GM23248 (cell line): ENCODE measurements around the gene SLC22A12. TPM values are rescaled to one million over a fixed set of nuclear protein-coding genes. Genes with fewer than 3 reads are reported as not detected.

Source experiments
- DNase-seq: peaks from one replicate; pipeline ENCODE4 v3.0.0-alpha.2; 2015
- H2AFZ ChIP-seq: fragments of 200-600 bp; sonication (generic); 2 replicates; pipeline ENCODE4 v1.6.1; 2016; ENCODE audit warnings: antibody characterized with exemption
- H3F3A ChIP-seq: fragments of 200-600 bp; sonication (generic); 2 replicates; pipeline ENCODE4 v1.6.1; 2016; ENCODE audit warnings: mild to moderate bottlenecking, antibody characterized with exemption, mixed run types; ENCODE audit not compliant: insufficient read depth
- H3K27ac ChIP-seq: fragments of 200-600 bp; sonication (generic); 2 replicates; pipeline ENCODE4 v1.5.1; 2016; ENCODE audit warnings: mild to moderate bottlenecking
- H3K27me3 ChIP-seq: fragments of 200-600 bp; sonication (generic); replicated peaks from 2 replicates; pipeline ENCODE4 v1.6.1; 2016; ENCODE audit warnings: mild to moderate bottlenecking; ENCODE audit not compliant: insufficient read depth
- H3K36me3 ChIP-seq: fragments of 200-600 bp; sonication (generic); 2 replicates; pipeline ENCODE4 v1.6.1; 2016; ENCODE audit warnings: low read depth, mild to moderate bottlenecking
- H3K4me1 ChIP-seq: fragments of 200-600 bp; sonication (generic); 2 replicates; pipeline ENCODE4 v1.6.1; 2016; ENCODE audit warnings: mild to moderate bottlenecking; ENCODE audit not compliant: insufficient read depth
- H3K4me2 ChIP-seq: fragments of 200-600 bp; sonication (generic); one replicate; pipeline ENCODE4 v1.6.1; 2016; ENCODE audit warnings: mild to moderate bottlenecking; ENCODE audit not compliant: unreplicated experiment
- H3K4me3 ChIP-seq: fragments of 200-600 bp; sonication (generic); 2 replicates; pipeline ENCODE4 v1.5.1; 2016; ENCODE audit warnings: mild to moderate bottlenecking
- H3K79me2 ChIP-seq: fragments of 200-600 bp; sonication (generic); 2 replicates; pipeline ENCODE4 v1.6.1; 2016; ENCODE audit warnings: mild to moderate bottlenecking; ENCODE audit not compliant: insufficient read depth
- H3K9ac ChIP-seq: fragments of 200-600 bp; sonication (generic); 2 replicates; pipeline ENCODE4 v1.6.1; 2016; ENCODE audit warnings: mild to moderate bottlenecking
- H3K9me2 ChIP-seq: fragments of 200-600 bp; sonication (generic); 2 replicates; pipeline ENCODE4 v1.6.1; 2016; ENCODE audit warnings: mixed run types, mild to moderate bottlenecking, moderate library complexity; ENCODE audit not compliant: insufficient read depth
- H3K9me3 ChIP-seq: fragments of 200-600 bp; sonication (generic); one replicate; pipeline ENCODE4 v1.6.1; 2017; ENCODE audit warnings: low read depth
- H4K20me1 ChIP-seq: fragments of 200-600 bp; sonication (generic); 2 replicates; pipeline ENCODE4 v1.6.0; 2016; ENCODE audit not compliant: insufficient read depth
- EZH2 ChIP-seq: fragments of 200-600 bp; sonication (generic); IDR thresholded peaks from 2 replicates; pipeline ENCODE4 v1.6.1; 2018; ENCODE audit warnings: antibody characterized with exemption, mild to moderate bottlenecking; ENCODE audit not compliant: insufficient read depth, poor library complexity, severe bottlenecking
- EZH2phosphoT487 ChIP-seq: fragments of 200-600 bp; sonication (generic); IDR thresholded peaks from 2 replicates; pipeline ENCODE4 v1.6.1; 2018; ENCODE audit warnings: antibody characterized with exemption, moderate library complexity, mild to moderate bottlenecking, low read depth; ENCODE audit not compliant: insufficient read depth
- WGBS, 2 experiments: methylation state at CpG; one replicate each; pipeline ENCODE4 v1.1.6; 2015 to 2017; ENCODE audit warnings: low lambda C conversion rate in 2 of 2, low coverage in 1 of 2; ENCODE audit errors: missing lambda C conversion rate in 2 of 2; 5-methylcytosine and 5-hydroxymethylcytosine counted together
- in situ Hi-C: fragments of 300-500 bp; cut with MboI; formaldehyde crosslinking; loops from 2 replicates; pipeline ENCODE4 v1.15.0; 2020
- polyA plus RNA-seq: library from polyadenylated mRNA; unstranded; fragments of >200 nt; fragmentation: Nextera tagmentation; extraction: Ambion mirVana; gene quantifications from 2 replicates; pipeline ENCODE4 v1.2.1, GENCODE V29; 2016
- total RNA-seq: library from RNA; depleted of rRNA; stranded (reverse); fragments of >200 nt; shearing (Covaris generic); gene quantifications from 2 replicates; pipeline ENCODE4 v1.2.3, GENCODE V29; 2014

Gene SLC22A12
- total and polyA plus RNA-seq, 2 experiments from 2014 or later: not detected

- Histone ChIP-seq H3K9me2 (no peaks in the 10 kb centered on the region), H3K79me2 (no peaks in the 10 kb centered on the region), H3K27ac (no peak overlapping the region), H3K9me3 (no peaks in the 10 kb centered on the region), H3K4me2 (peak overlapping the region; percentile 42), H3K27me3 (peaks cover 10% of the 10 kb centered on the region), H3K9ac (no peak overlapping the region), H3F3A (no peaks in the 10 kb centered on the region), H2AFZ (peak overlapping the region; percentile 52), H3K36me3 (no peaks in the 10 kb centered on the region), H3K4me1 (peaks cover 22% of the 10 kb centered on the region), H4K20me1 (no peaks in the 10 kb centered on the region), H3K4me3 (no peak overlapping the region)
- 20 to 27% methylated on average over 13 of the region's 13 CpGs for WGBS, 2 experiments
- in situ Hi-C loops: no loop called here
- DNase-seq: peak; percentile 66
- no peak for TF ChIP-seq EZH2
- TF ChIP-seq EZH2phosphoT487: no peak
Observed at GRCh38 chr11:64553554-64554201, 37.3 kb upstream of the SLC22A12 start.

- H3K9me2 ChIP-seq: no peaks in the 10 kb centered on the region
- H3K36me3 ChIP-seq: no peaks in the 10 kb centered on the region
- no peak overlapping the region for H3K27ac ChIP-seq
- no peak for DNase-seq
- no peak overlapping the region for H3K4me3 ChIP-seq
- H3K79me2 ChIP-seq: no peaks in the 10 kb centered on the region
- in situ Hi-C loops: no loop called here
- TF ChIP-seq EZH2 (no peak), EZH2phosphoT487 (no peak)
- no peak overlapping the region for H2AFZ ChIP-seq
- H3K4me1 ChIP-seq: peaks cover 22% of the 10 kb centered on the region
- 90 to 92% methylated on average over 25 to 26 of the region's 26 CpGs for WGBS, 2 experiments
- no peaks in the 10 kb centered on the region for H3F3A ChIP-seq
- no peak overlapping the region for H3K9ac ChIP-seq
- no peaks in the 10 kb centered on the region for H4K20me1 ChIP-seq
- no peaks in the 10 kb centered on the region for H3K9me3 ChIP-seq
- H3K4me2 ChIP-seq: no peak overlapping the region
- H3K27me3 ChIP-seq: peaks cover 10% of the 10 kb centered on the region
Observed at GRCh38 chr11:64556044-64556720, 34.8 kb upstream of the SLC22A12 start.

GRCh38 chr11:64556721-64557250, 34.2 kb upstream of the SLC22A12 start:
- H3K36me3 ChIP-seq: no peaks in the 10 kb centered on the region
- no peaks in the 10 kb centered on the region for H4K20me1 ChIP-seq
- TF ChIP-seq EZH2 (no peak), EZH2phosphoT487 (no peak)
- no peak overlapping the region for H3K9ac ChIP-seq
- WGBS, 2 experiments: 74 to 82% methylated on average over 12 of the region's 12 CpGs
- no peaks in the 10 kb centered on the region for H3K79me2 ChIP-seq
- H2AFZ ChIP-seq: no peak overlapping the region
- H3K27ac ChIP-seq: no peak overlapping the region
- DNase-seq: no peak
- H3K4me1 ChIP-seq: peaks cover 22% of the 10 kb centered on the region
- H3K27me3 ChIP-seq: peaks cover 8% of the 10 kb centered on the region
- no peak overlapping the region for H3K4me3 ChIP-seq
- H3F3A ChIP-seq: no peaks in the 10 kb centered on the region
- no peaks in the 10 kb centered on the region for H3K9me3 ChIP-seq
- no peaks in the 10 kb centered on the region for H3K9me2 ChIP-seq
- no peak overlapping the region for H3K4me2 ChIP-seq
- in situ Hi-C loops: no loop called here

- in situ Hi-C loops: no loop called here
- H3K4me3 ChIP-seq: no peak overlapping the region
- H3K79me2 ChIP-seq: no peaks in the 10 kb centered on the region
- WGBS, 2 experiments: 41 to 42% methylated on average over 12 to 14 of the region's 14 CpGs
- no peaks in the 10 kb centered on the region for H3K27me3 ChIP-seq
- no peaks in the 10 kb centered on the region for H3K36me3 ChIP-seq
- no peak overlapping the region for H3K9ac ChIP-seq
- H3K27ac ChIP-seq: no peak overlapping the region
- no peaks in the 10 kb centered on the region for H4K20me1 ChIP-seq
- peaks cover 22% of the 10 kb centered on the region for H3K4me1 ChIP-seq
- H3F3A ChIP-seq: no peaks in the 10 kb centered on the region
- TF ChIP-seq EZH2 (no peak), EZH2phosphoT487 (no peak)
- H2AFZ ChIP-seq: no peak overlapping the region
- H3K4me2 ChIP-seq: no peak overlapping the region
- peak; percentile 73 for DNase-seq
- no peaks in the 10 kb centered on the region for H3K9me3 ChIP-seq
- no peaks in the 10 kb centered on the region for H3K9me2 ChIP-seq
Observed at GRCh38 chr11:64558065-64558745, 32.8 kb upstream of the SLC22A12 start.
